Stimulated activated CD8-positive, alpha-beta memory T cell treated with anti-CD3 and anti-CD28 coated beads, Interleukin-4, amount 100 ng/mL, for 24 hours (primary cell): Measurements from ENCODE around the gene GNAI3.

ENCODE experiments used
- DNase-seq: peaks from one replicate; pipeline ENCODE4 v3.0.0-alpha.2; 2020; ENCODE audit warnings: low read depth

GNAI3 gene

GRCh38 chr1:109637446-109637845 is 89.0 kb downstream of the GNAI3 start:
- no peak for DNase-seq

GRCh38 chr1:109639063-109639840 is 90.8 kb downstream of the GNAI3 start:
- no peak for DNase-seq

- DNase-seq, result no peak
Measured at GRCh38 chr1:109639841-109640184, 91.4 kb downstream of the GNAI3 start.

- DNase-seq, result peak; percentile 89
Measured at GRCh38 chr1:109640285-109640865, 92.0 kb downstream of the GNAI3 start.

- DNase-seq, result no peak
Measured at GRCh38 chr1:109641078-109641740, 92.8 kb downstream of the GNAI3 start.

GRCh38 chr1:109641861-109642260 is 93.4 kb downstream of the GNAI3 start:
- no peak for DNase-seq

- no peak for DNase-seq
Measured at GRCh38 chr1:109642626-109643025, 94.2 kb downstream of the GNAI3 start.

- DNase-seq, result peak; percentile 88
Measured at GRCh38 chr1:109643385-109644230, 95.2 kb downstream of the GNAI3 start.

- no peak for DNase-seq
Measured at GRCh38 chr1:109644670-109645069, 96.3 kb downstream of the GNAI3 start.

- no peak for DNase-seq
Measured at GRCh38 chr1:109649491-109649914, 101.1 kb downstream of the GNAI3 start.

GRCh38 chr1:109650609-109651008 is 102.2 kb downstream of the GNAI3 start:
- DNase-seq, result no peak

GRCh38 chr1:109652402-109652801 is 104.0 kb downstream of the GNAI3 start:
- DNase-seq, result no peak

GRCh38 chr1:109653306-109653705 is 104.9 kb downstream of the GNAI3 start:
- no peak for DNase-seq

GRCh38 chr1:109654519-109654918 is 106.1 kb downstream of the GNAI3 start:
- no peak for DNase-seq

GRCh38 chr1:109655615-109656519 is 107.5 kb downstream of the GNAI3 start, which contains the start of gene GSTM4:
GSTM4 (plus strand) TSS chr1:109656099; CDS start chr1:109656390, 291 bp downstream.
- DNase-seq, result peak; percentile 65

- DNase-seq, result no peak
Measured at GRCh38 chr1:109657395-109657794, 109.0 kb downstream of the GNAI3 start.

- no peak for DNase-seq
Measured at GRCh38 chr1:109657970-109658369, 109.6 kb downstream of the GNAI3 start.

GRCh38 chr1:109658533-109659042 is 110.2 kb downstream of the GNAI3 start:
- DNase-seq, result no peak

GRCh38 chr1:109659145-109659544 is 110.7 kb downstream of the GNAI3 start:
- no peak for DNase-seq

- DNase-seq, result no peak
Measured at GRCh38 chr1:109659997-109660690, 111.7 kb downstream of the GNAI3 start.
